Neural progenitor cell (in vitro differentiated cells): ENCODE results near the gene UBA1. TPM values are rescaled to one million over a fixed set of nuclear protein-coding genes. Genes with fewer than 3 reads are reported as not detected.

Experiments
- DNase-seq: peaks from one replicate; pipeline ENCODE4 v3.0.0-alpha.2; 2016; ENCODE audit warnings: low spot score
- H2AFZ ChIP-seq: fragments of 200-600 bp; sonication (generic); replicated peaks from 2 replicates; pipeline ENCODE4 v1.6.1; 2016; ENCODE audit warnings: antibody characterized with exemption
- H3F3A ChIP-seq: fragments of 200-600 bp; sonication (generic); 2 replicates; pipeline ENCODE4 v1.6.1; 2016; ENCODE audit warnings: antibody characterized with exemption, low read depth
- H3K27ac ChIP-seq: fragments of 200-600 bp; sonication (generic); 2 replicates; pipeline ENCODE4 v1.5.1; 2016; ENCODE audit warnings: mild to moderate bottlenecking
- H3K27me3 ChIP-seq: fragments of 200-600 bp; sonication (generic); 2 replicates; pipeline ENCODE4 v1.6.1; 2016; ENCODE audit warnings: mild to moderate bottlenecking, moderate library complexity
- H3K36me3 ChIP-seq: fragments of 200-600 bp; sonication (generic); 2 replicates; pipeline ENCODE4 v1.5.1; 2016
- H3K4me1 ChIP-seq: fragments of 200-600 bp; sonication (generic); 2 replicates; pipeline ENCODE4 v1.6.1; 2016; ENCODE audit warnings: mixed run types
- H3K4me2 ChIP-seq: fragments of 200-600 bp; sonication (generic); 2 replicates; pipeline ENCODE4 v1.6.1; 2016
- H3K4me3 ChIP-seq: fragments of 200-600 bp; sonication (generic); 2 replicates; pipeline ENCODE4 v1.5.1; 2016
- H3K79me2 ChIP-seq: fragments of 200-600 bp; sonication (generic); 2 replicates; pipeline ENCODE4 v1.6.1; 2016; ENCODE audit warnings: low read depth
- H3K9ac ChIP-seq: fragments of 200-600 bp; sonication (generic); 2 replicates; pipeline ENCODE4 v1.6.1; 2016
- H3K9me3 ChIP-seq: fragments of 200-600 bp; sonication (generic); 2 replicates; pipeline ENCODE4 v1.5.1; 2016; ENCODE audit warnings: low read depth
- H4K20me1 ChIP-seq: fragments of 200-600 bp; sonication (generic); 2 replicates; pipeline ENCODE4 v1.6.1; 2016; ENCODE audit warnings: low read depth
- H3K27ac Mint-ChIP-seq: 3 replicates; pipeline ENCODE4 v1.8.0; 2021; ENCODE audit warnings: mixed read lengths
- H3K27me3 Mint-ChIP-seq: 2 replicates; pipeline ENCODE4 v1.8.0; 2022; ENCODE audit warnings: low read depth, mild to moderate bottlenecking, inconsistent platforms, moderate library complexity, mixed read lengths; ENCODE audit not compliant: insufficient read depth
- H3K36me3 Mint-ChIP-seq: 3 replicates; pipeline ENCODE4 v1.8.0; 2021; ENCODE audit warnings: mixed read lengths
- H3K4me1 Mint-ChIP-seq: 3 replicates; pipeline ENCODE4 v1.8.0; 2021; ENCODE audit warnings: mixed read lengths
- H3K4me3 Mint-ChIP-seq: 3 replicates; pipeline ENCODE4 v1.8.0; 2021; ENCODE audit warnings: mild to moderate bottlenecking, moderate library complexity, mixed read lengths
- H3K9me3 Mint-ChIP-seq: 3 replicates; pipeline ENCODE4 v1.8.0; 2020; ENCODE audit warnings: mixed read lengths
- EZH2 ChIP-seq: fragments of 200-600 bp; sonication (generic); IDR thresholded peaks from 2 replicates; pipeline ENCODE4 v1.6.1; 2017; ENCODE audit warnings: antibody characterized with exemption, mild to moderate bottlenecking, moderate library complexity
- EZH2phosphoT487 ChIP-seq: fragments of 200-600 bp; sonication (generic); IDR thresholded peaks from 2 replicates; pipeline ENCODE4 v1.6.1; 2017; ENCODE audit warnings: antibody characterized with exemption
- total RNA-seq: library from RNA; depleted of rRNA; stranded (reverse); fragments of >200 nt; gene quantifications from 2 replicates; pipeline ENCODE4 v1.2.3, GENCODE V29; 2015; ENCODE audit warnings: low replicate concordance
- TF ChIP-seq, protein P1 (sequence below): fragments of 200-600 bp; sonication (generic); IDR thresholded peaks from 2 replicates; pipeline ENCODE4 v1.5.1; 2017; ENCODE audit warnings: antibody characterized with exemption, mild to moderate bottlenecking

UBA1 gene
- total RNA-seq, 1 donor from 2014 or later = 291 TPM

GRCh38 chrX:47145395-47146120 lies 48.1 kb upstream of the UBA1 start:
- Histone ChIP-seq H3K9ac (peak overlapping the region; percentile 72), H3K36me3 (no peaks in the 10 kb centered on the region), H3K4me3 (peak overlapping the region; percentile 61), H3K27ac (peak overlapping the region; percentile 83), H2AFZ (peak overlapping the region; percentile 19), H3F3A (peaks cover 3% of the 10 kb centered on the region), H3K27me3 (no peaks in the 10 kb centered on the region), H3K79me2 (peaks cover 74% of the 10 kb centered on the region), H3K4me1 (no peaks in the 10 kb centered on the region), H4K20me1 (peaks cover 36% of the 10 kb centered on the region), H3K9me3 (no peaks in the 10 kb centered on the region), H3K4me2 (peak overlapping the region; percentile 67)
- Mint-ChIP-seq H3K27me3 (peaks cover 6% of the 10 kb centered on the region), H3K9me3 (peaks cover 22% of the 10 kb centered on the region), H3K4me3 (peak overlapping the region; percentile 91), H3K36me3 (peaks cover 19% of the 10 kb centered on the region), H3K27ac (peak overlapping the region; percentile 94), H3K4me1 (no peaks in the 10 kb centered on the region)
- DNase-seq = no peak
- TF ChIP-seq EZH2phosphoT487 = no peak
- TF ChIP-seq, protein P1, sequence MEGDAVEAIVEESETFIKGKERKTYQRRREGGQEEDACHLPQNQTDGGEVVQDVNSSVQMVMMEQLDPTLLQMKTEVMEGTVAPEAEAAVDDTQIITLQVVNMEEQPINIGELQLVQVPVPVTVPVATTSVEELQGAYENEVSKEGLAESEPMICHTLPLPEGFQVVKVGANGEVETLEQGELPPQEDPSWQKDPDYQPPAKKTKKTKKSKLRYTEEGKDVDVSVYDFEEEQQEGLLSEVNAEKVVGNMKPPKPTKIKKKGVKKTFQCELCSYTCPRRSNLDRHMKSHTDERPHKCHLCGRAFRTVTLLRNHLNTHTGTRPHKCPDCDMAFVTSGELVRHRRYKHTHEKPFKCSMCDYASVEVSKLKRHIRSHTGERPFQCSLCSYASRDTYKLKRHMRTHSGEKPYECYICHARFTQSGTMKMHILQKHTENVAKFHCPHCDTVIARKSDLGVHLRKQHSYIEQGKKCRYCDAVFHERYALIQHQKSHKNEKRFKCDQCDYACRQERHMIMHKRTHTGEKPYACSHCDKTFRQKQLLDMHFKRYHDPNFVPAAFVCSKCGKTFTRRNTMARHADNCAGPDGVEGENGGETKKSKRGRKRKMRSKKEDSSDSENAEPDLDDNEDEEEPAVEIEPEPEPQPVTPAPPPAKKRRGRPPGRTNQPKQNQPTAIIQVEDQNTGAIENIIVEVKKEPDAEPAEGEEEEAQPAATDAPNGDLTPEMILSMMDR = no peak
- TF ChIP-seq EZH2 = no peak

DNA sequence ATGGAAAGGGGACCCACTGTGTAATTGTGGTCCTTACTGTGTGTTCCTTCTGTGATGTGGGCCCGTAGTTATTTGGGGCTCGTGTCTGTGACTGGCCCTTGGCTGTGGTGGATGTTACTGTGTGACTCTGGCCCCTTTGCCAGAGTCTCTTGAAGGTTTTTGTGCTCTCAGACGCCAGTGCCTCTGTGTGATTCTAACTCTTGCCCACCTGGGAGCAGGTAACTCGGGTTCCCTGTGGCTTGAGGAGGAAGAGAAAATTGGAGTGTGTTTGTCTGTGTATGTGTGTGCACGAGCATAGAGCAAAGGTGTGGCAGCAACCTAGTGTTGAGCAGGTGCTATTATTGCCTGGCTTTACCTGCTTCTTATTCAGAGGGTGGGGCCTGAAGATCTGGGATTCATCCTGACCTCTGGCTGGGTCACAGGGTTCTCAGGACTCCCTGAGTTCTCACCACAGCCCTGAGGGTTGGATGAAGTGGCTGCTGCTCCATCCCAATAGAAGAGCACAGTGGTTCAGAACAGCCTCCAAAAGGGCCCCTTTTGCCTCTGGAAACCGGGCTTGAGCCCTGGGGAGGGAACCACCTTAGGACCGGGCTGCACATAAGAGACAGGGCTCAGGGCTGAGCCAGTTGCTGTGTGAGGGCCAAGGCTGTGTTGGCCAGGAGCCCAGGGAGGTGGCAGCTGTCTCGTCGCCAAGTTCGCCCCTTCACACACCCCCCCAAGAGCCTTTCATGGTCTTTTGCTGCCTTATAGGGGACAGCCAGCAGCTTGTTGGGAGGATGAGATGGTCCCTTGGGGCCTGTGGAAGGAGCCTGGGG lies 47.3 kb upstream of the UBA1 start:
- peaks cover 19% of the 10 kb centered on the region for H3K36me3 Mint-ChIP-seq
- peaks cover 6% of the 10 kb centered on the region for H3K27me3 Mint-ChIP-seq
- Histone ChIP-seq H3K9ac (peak overlapping the region; percentile 35), H3K27me3 (no peaks in the 10 kb centered on the region), H3F3A (peaks cover 3% of the 10 kb centered on the region), H3K4me3 (peak overlapping the region; percentile 61), H4K20me1 (peaks cover 36% of the 10 kb centered on the region), H3K27ac (no peak overlapping the region), H3K4me2 (peak overlapping the region; percentile 67), H3K9me3 (no peaks in the 10 kb centered on the region), H2AFZ (no peak overlapping the region), H3K36me3 (no peaks in the 10 kb centered on the region), H3K4me1 (no peaks in the 10 kb centered on the region), H3K79me2 (peaks cover 81% of the 10 kb centered on the region)
- H3K9me3 Mint-ChIP-seq = peaks cover 23% of the 10 kb centered on the region
- no peak for DNase-seq
- H3K4me1 Mint-ChIP-seq = no peaks in the 10 kb centered on the region
- H3K27ac Mint-ChIP-seq = peak overlapping the region; percentile 47
- TF ChIP-seq, protein P1 = no peak
- no peak for TF ChIP-seq EZH2
- TF ChIP-seq EZH2phosphoT487 = no peak
- H3K4me3 Mint-ChIP-seq = peak overlapping the region; percentile 91

DNA sequence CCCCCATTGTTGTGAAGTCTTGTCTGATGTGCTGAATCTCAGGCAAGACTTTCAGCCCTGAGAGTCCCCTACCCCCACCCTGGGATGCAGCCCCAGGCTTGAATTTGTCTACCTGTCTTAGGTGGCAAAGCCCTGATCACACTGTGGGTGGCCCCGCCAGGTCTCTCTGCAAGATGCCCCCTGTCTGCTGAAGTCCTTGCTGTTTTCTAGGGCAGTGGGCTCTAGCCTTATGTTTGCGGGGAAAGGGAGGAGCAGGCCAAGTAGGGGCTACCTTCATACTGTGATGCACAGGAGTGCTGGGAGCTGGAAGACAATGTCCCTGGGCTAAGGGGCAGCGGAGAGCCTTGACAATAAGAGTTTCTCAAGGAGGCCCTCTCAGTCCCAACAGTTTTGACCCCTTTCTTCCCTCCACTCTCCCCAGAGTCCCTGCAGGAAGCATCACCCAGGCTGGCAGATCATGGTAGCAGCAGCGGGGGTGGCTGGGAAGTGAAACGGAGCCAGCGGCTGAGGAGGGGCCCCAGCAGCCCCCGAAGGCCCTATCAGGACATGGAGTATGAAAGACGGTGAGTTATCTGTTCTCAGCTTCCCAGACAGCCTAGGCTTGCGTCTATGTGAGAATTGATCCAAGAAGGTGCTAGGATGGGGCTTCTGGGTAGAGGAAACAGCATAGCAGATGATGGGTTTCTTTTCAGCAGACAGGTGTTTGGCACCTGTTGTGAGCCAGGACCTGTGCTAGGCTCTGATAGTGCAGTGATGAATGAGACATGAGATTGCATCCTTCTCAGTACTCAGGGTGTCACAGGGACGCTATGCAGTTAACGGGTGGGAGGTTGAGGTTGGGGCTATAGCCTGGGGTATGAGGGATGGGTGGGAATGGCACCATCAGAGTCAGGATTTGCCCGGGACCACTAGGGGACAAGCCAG lies 46.4 kb upstream of the UBA1 start:
- Mint-ChIP-seq H3K27me3 (peaks cover 6% of the 10 kb centered on the region), H3K4me1 (no peaks in the 10 kb centered on the region), H3K9me3 (peaks cover 18% of the 10 kb centered on the region), H3K4me3 (peak overlapping the region; percentile 44), H3K36me3 (peaks cover 21% of the 10 kb centered on the region), H3K27ac (no peak overlapping the region)
- Histone ChIP-seq H3K27ac (no peak overlapping the region), H3K79me2 (peaks cover 90% of the 10 kb centered on the region), H3K4me3 (peak overlapping the region; percentile 61), H2AFZ (no peak overlapping the region), H4K20me1 (peaks cover 36% of the 10 kb centered on the region), H3F3A (peaks cover 3% of the 10 kb centered on the region), H3K9ac (no peak overlapping the region), H3K36me3 (no peaks in the 10 kb centered on the region), H3K4me2 (peak overlapping the region; percentile 67), H3K9me3 (no peaks in the 10 kb centered on the region), H3K27me3 (no peaks in the 10 kb centered on the region), H3K4me1 (no peaks in the 10 kb centered on the region)
- DNase-seq = no peak
- TF ChIP-seq EZH2 = no peak
